AG08395 (cell line): ENCODE results near the gene WNK3.
A peak's percentile ranks its signal among the peaks of the same experiment; 100 is the strongest.

Source experiments
- DNase-seq: peaks from one replicate; pipeline ENCODE4 v3.0.0; 2012; ENCODE audit warnings: mixed read lengths, low spot score

WNK3 gene

GRCh38 chrX:54238588-54238987 lies 119.3 kb downstream of the WNK3 start:
- no peak for DNase-seq

DNA sequence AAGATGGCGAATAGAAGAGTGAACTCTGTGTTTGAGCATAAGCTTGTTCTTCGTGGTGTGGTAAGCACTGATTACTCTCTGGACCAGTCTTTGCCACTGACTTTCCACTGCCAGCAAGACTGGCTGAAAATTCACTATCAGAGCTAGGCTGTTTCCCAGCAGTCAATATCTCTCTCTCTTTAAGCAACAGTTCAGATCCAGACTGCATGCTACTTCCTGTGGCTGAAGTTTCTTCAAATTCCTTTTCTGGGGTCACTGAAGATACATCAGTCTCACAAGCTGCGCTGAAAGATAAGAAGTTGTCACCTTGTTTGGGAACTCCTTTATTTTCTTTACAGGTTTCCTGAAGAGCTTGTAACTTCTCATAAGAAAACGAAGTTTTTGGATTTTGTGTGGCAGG lies 120.8 kb downstream of the WNK3 start:
- DNase-seq, result no peak

- DNase-seq, result no peak
These were observed 127.3 kb downstream of the WNK3 start for GRCh38 chrX:54230435-54231148.

- no peak for DNase-seq
These were observed 134.3 kb downstream of the WNK3 start for GRCh38 chrX:54223581-54223980.

DNA sequence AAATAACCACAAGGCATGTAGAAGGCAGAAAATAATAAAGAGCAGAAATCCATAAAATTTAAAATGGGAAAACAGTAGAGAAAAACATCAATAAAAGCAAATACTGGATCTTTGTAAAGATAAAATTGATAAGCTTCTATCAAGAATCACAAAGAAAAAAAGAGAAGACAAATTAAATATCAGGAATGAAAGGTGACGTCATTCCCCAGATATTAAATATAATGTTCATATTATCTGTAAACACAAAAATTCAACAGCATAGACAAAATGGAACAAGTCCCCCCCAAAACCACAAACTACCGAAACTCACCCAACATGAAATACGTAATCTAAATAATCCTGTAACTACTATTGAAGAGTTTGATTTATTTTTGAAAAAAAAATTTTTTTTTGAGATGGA lies 144.2 kb downstream of the WNK3 start:
- DNase-seq, result no peak

- no peak for DNase-seq
These were observed 149.3 kb downstream of the WNK3 start for GRCh38 chrX:54208531-54208930.

- no peak for DNase-seq
These were observed 159.6 kb downstream of the WNK3 start for GRCh38 chrX:54198262-54198661.

GRCh38 chrX:54194982-54195588 lies 162.8 kb downstream of the WNK3 start:
- DNase-seq, result no peak

GRCh38 chrX:54193085-54193821 lies 164.6 kb downstream of the WNK3 start:
- DNase-seq, result no peak

DNA sequence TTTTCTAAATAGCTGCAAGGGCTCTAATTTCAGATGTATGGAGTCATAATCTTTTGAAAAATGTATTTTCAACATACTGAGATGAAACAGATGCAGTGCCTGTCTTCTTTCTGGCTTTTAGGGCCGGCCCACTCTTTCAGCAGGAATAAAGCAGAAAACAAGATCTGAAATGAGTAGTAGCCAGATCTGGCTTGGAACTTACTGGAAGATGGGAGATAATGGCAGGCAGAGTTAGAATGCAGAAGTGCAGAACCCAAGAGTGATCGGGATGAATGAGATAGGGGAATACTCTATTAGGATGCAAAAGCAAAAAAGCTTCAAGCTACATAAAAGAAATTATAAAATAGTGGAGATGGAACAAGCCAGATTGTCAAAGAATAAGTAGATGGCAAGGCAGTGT lies 173.4 kb downstream of the WNK3 start:
- no peak for DNase-seq

DNA sequence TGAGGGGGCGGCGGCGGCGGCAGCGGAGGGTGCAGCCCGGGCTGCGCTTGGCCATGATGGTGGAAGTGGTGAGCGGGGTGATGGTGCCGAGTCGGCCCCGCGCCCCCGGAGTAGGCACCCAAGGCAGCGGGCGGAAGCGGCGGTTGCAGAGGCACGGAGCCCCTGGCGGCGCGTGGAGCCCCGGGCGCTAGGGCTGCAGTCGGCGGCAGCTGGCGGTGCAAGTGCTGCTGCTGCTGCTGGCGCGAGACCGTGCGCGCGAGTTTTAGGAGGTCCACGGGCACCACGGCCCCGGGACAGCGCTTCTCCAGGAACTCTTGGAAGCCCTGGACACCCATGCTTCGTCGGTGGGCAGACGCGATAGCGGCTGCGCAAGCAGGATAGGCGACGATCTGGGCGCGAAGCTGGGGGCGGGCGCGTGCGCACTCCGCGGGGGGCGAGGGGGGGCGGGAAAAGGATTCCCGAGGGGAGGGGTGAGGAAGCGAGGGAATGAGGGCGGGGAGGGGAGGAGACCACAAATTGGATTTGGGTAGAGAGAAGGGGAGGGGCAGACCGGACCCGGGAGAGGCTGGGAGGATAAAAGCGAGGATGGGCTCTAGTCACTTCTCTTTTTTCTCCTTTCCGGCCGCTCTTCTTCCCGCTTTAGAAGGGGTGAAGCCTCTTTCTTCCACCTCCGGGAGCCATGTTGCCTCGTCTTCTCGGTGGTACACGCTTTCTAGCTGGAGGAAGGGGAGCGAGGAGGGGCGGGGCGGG lies 174.8 kb downstream of the WNK3 start, which contains the start of gene FAM120C:
Gene FAM120C (minus strand): TSS at position 391 of the 750 bp plus-strand sequence. CDS start 56 bp downstream, at position 335.
- DNase-seq, result peak; percentile 93

- DNase-seq, result peak; percentile 33
These were observed 175.5 kb downstream of the WNK3 start for GRCh38 chrX:54182194-54182863.

DNA sequence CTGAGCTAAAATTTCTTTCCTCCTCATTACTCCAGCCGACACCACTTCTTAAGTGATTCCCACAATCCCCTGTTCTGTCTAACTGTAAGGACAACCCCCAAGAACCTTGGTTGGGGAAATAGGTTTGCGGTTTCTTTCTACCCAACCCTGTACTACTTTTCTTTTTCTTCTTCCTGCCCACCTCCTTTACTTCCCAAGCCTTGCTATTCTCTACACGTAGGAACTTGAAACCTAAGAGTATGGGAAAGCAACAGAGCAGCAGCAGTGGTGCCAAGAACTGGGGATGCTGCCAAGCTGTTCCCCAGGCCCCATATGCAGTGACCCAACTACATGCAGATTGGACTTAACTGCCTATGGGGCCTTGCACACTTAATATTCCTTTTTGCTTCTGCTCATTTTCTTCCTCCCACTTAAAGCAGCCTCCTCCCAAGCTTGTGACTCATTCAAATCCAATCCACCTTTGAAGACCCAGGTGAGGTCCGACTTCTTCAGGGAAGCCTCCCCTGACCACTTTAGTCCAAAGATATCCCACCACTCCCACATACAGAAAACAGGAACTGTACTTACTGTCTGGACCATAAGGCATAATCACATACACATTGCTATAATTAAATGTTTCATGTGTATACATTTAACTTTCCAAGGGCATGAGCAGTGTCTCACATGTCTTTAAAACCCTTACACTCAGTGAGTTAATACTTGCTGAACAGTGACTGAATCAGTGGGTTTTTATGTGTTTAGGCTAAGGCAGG lies 176.5 kb downstream of the WNK3 start:
- no peak for DNase-seq

- no peak for DNase-seq
These were observed 177.4 kb downstream of the WNK3 start for GRCh38 chrX:54180403-54180802.

- peak; percentile 18 for DNase-seq
These were observed 179.5 kb downstream of the WNK3 start for GRCh38 chrX:54178100-54178940.

DNA sequence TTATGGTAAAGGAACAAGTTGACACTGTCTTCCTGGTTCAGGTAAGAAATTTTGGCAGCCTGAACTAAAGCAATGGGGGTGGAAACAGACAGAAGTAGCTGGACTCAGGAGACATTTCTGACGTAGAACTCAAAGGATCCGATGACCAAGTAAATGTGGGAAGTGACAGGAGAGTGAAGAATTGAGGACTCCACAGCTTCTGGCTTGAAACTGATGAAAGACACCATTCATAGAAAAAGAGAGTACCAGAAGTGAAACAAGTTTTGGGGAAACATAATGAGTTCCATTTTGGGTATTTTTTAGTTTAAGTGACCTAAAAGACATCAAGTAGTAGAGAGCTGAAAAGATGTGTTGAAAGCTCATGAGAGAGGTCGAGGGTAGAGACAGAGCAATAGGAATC lies 180.5 kb downstream of the WNK3 start:
- DNase-seq, result no peak

DNA sequence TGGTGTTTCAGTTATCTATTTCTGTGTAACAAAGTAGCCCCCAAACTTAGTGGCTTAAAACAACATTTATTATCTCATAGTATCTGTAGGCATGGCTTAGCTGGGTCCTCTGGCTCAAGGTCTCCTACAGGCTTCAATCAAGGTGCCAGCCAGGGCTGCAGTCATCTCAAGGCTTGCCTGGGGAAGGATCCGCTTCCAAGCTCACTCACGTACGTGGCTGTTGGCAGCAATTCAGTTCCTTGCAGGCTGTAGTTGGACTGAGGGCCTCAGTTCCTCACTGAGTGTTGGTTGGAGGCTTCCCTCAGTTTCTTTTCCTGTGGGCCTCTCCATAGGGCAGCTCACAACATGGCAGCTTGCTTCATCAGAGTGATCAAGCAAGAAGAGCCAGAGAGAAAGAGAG lies 184.1 kb downstream of the WNK3 start:
- no peak for DNase-seq

DNA sequence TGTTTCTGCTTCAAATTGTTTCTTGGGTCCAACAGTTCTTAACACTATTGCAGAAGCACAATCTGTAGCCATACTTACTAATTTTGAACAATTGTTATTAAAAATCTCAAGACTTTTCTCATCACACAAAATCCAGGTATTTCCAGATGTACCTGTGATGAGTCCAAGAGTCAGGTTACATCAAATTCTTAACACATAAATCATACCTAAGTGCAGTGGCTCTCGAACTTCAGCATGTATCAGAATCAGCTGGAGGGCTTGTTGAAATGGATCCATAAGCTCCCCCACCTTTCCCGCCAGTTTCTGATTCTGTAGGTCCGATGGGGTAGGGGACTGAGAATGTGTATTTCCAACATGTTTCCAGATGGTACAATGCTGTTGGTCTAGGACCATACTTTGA lies 185.4 kb downstream of the WNK3 start:
- DNase-seq, result no peak

DNA sequence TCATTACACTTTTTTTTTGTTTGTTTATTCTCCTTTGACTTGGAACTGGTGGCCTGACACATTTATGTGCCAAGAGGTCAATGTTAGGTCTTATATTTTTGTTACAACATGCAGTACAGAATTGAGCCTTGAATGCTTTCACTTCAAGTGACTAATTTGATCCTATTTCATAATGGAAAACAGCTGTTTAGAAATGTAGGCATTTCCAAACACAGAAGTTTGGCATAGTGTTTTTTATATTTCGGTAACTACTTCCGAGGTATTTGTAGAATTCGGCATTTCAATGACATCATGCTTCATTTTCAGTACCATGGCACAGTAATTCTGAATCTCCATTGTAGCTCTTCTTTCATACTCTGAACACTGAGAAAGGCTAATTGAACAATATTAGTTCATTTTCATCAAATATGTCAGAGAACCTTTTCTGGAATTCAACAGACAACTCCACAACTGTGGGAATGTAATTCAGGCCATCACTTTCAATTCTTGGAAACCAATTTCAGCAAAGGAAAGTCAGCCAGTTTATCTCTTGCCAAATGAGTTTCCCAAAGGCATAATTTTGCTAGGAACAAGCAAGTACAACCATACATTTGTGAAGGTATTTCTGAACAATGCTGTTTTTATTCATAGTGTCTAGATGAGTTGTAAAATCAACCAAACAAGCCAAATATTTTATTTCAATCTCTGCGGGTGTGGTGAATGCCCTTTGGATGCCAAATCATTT lies 186.2 kb downstream of the WNK3 start:
- DNase-seq, result peak; percentile 46
